T1000 (cell line): ENCODE measurements around the gene QSOX1.
"Not testable (repeated sequence)": the region's sequence is repeated elsewhere in the genome, so short reads cannot be mapped to it uniquely, and the experiment has no call there.

ENCODE experiments used
- DNase-seq: peaks from one replicate; lab custom pipeline; 2025; ENCODE audit warnings: mixed read lengths; lab: John Stamatoyannopoulos, UW

QSOX1 gene

GRCh38 chr1:180190091-180190490 lies 35.4 kb downstream of the QSOX1 start:
- no peak for DNase-seq

GRCh38 chr1:180192172-180192571 lies 37.5 kb downstream of the QSOX1 start:
- no peak for DNase-seq

GRCh38 chr1:180193141-180194047 lies 38.7 kb downstream of the QSOX1 start:
- no peak for DNase-seq

GRCh38 chr1:180194048-180194425 lies 39.4 kb downstream of the QSOX1 start:
- DNase-seq = no peak

GRCh38 chr1:180194546-180195207 lies 40.0 kb downstream of the QSOX1 start:
- no peak for DNase-seq

- no peak for DNase-seq
Measured at GRCh38 chr1:180195401-180195800, 40.7 kb downstream of the QSOX1 start.

GRCh38 chr1:180195916-180196315 lies 41.2 kb downstream of the QSOX1 start:
- no peak for DNase-seq

- no peak for DNase-seq
Measured at GRCh38 chr1:180196436-180197003, 41.9 kb downstream of the QSOX1 start.

GRCh38 chr1:180197231-180197630 lies 42.6 kb downstream of the QSOX1 start:
- no peak for DNase-seq

- no peak for DNase-seq
Measured at GRCh38 chr1:180198196-180198595, 43.5 kb downstream of the QSOX1 start.

GRCh38 chr1:180198611-180199010 lies 43.9 kb downstream of the QSOX1 start:
- DNase-seq = no peak

GRCh38 chr1:180199018-180199417 lies 44.3 kb downstream of the QSOX1 start:
- DNase-seq = no peak

GRCh38 chr1:180201451-180202200 lies 47.0 kb downstream of the QSOX1 start:
- no peak for DNase-seq

GRCh38 chr1:180202588-180202987 lies 47.9 kb downstream of the QSOX1 start:
- DNase-seq = not testable (repeated sequence)

- no peak for DNase-seq
Measured at GRCh38 chr1:180204231-180204630, 49.6 kb downstream of the QSOX1 start.

GRCh38 chr1:180206581-180206980 lies 51.9 kb downstream of the QSOX1 start:
- no peak for DNase-seq

GRCh38 chr1:180208264-180208663 lies 53.6 kb downstream of the QSOX1 start:
- DNase-seq = no peak

GRCh38 chr1:180210008-180210620 lies 55.4 kb downstream of the QSOX1 start:
- DNase-seq = no peak

GRCh38 chr1:180211156-180211859 lies 56.6 kb downstream of the QSOX1 start:
- DNase-seq = no peak

- DNase-seq = no peak
Measured at GRCh38 chr1:180211860-180212229, 57.2 kb downstream of the QSOX1 start.
